GM12891 (cell line): ENCODE data around the gene PAIP2.

Source experiments
- PAX5 ChIP-seq: IDR thresholded peaks from 2 replicates; pipeline ENCODE4 v1.6.1; 2011; ENCODE audit warnings: low read length, moderate library complexity, mild to moderate bottlenecking; ENCODE audit not compliant: insufficient read depth, severe bottlenecking
- POLR2A ChIP-seq: IDR thresholded peaks from 2 replicates; pipeline ENCODE4 v1.6.1; 2011; ENCODE audit warnings: low read depth, low read length, control low read depth
- POLR2AphosphoS5 ChIP-seq: IDR thresholded peaks from 2 replicates; pipeline ENCODE4 v1.6.1; 2011; ENCODE audit warnings: low read depth, low read length, control low read depth
- POU2F2 ChIP-seq: IDR thresholded peaks from 2 replicates; pipeline ENCODE4 v1.6.1; 2011; ENCODE audit warnings: low read depth, mild to moderate bottlenecking, control low read depth, low read length, moderate library complexity
- SPI1 ChIP-seq: IDR thresholded peaks from 2 replicates; pipeline ENCODE4 v1.6.1; 2011; ENCODE audit warnings: low read depth, low read length, control low read depth
- TAF1 ChIP-seq: IDR thresholded peaks from 2 replicates; pipeline ENCODE4 v1.6.1; 2011; ENCODE audit warnings: low read depth, low read length, control low read depth

DNA sequence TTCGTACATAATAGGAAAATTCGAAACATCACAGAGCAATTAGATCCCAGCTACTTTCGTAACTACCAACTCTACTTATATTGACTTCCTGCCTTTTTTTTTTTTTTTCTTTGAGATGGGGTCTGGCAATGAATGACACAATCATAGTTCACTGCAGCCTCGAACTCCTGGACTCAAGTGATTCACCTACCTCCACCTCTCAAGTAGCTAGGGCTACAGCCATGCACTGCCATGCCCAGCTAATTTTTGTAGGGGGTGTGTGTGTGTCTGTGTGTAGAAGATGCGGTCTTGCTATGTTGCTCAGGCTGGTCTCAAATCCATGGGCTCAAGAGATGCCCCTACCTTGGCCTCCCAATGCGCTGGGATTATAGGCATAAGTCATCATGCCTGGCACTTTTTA lies 5.8 kb upstream of the PAIP2 start:
- TF ChIP-seq TAF1: no peak
- TF ChIP-seq POLR2AphosphoS5: no peak; the same call in none of the 2 replicates
- TF ChIP-seq POLR2A: no peak
- TF ChIP-seq PAX5: no peak
- no peak for TF ChIP-seq SPI1
- TF ChIP-seq POU2F2: no peak
